Natural killer cell (primary cell): ENCODE measurements around the gene KCNB1. TPM values are rescaled to one million over a fixed set of nuclear protein-coding genes. Genes with fewer than 3 reads are reported as not detected.

Experiments used
- ATAC-seq, 3 donors: fragments of 150-1000 bp in 2 of 3; fragments of 200-7000 bp in 1 of 3; cut with Tn5 transposase; 1 replicate in 1 of 3; 2 replicates in 2 of 3; pipeline ENCODE4 v1.10.0; 2021; ENCODE audit warnings: mild to moderate bottlenecking in 2 of 3, moderate library complexity in 2 of 3
- DNase-seq, 2 donors: peaks; one replicate each; pipeline versions ENCODE4 v3.0.0 to v3.0.0-alpha.2; 2013 to 2021; ENCODE audit warnings: mixed read lengths in 1 of 2
- H3K27ac ChIP-seq: one replicate; pipeline ENCODE4 v1.5.1; 2013; ENCODE audit warnings: mild to moderate bottlenecking, low read length
- H3K27me3 ChIP-seq: one replicate; pipeline ENCODE4 v1.6.1; 2013; ENCODE audit warnings: low read length; ENCODE audit not compliant: control insufficient read depth, insufficient read depth
- H3K36me3 ChIP-seq: one replicate; pipeline ENCODE4 v1.6.1; 2013; ENCODE audit warnings: low read length; ENCODE audit not compliant: control insufficient read depth, insufficient read depth
- H3K4me1 ChIP-seq: one replicate; pipeline ENCODE4 v1.6.1; 2013; ENCODE audit warnings: low read length; ENCODE audit not compliant: control insufficient read depth, insufficient read depth
- H3K4me3 ChIP-seq: one replicate; pipeline ENCODE4 v1.5.1; 2013; ENCODE audit warnings: low read length
- H3K9me3 ChIP-seq: one replicate; pipeline ENCODE4 v1.6.1; 2013; ENCODE audit warnings: low read length; ENCODE audit not compliant: control insufficient read depth, insufficient read depth
- H3K27ac Mint-ChIP-seq, 2 donors: one replicate each; pipeline ENCODE4 v1.8.0; 2022; ENCODE audit warnings: mild to moderate bottlenecking in 2 of 2, mixed read lengths in 2 of 2, moderate library complexity in 1 of 2
- H3K27me3 Mint-ChIP-seq, 2 donors: one replicate each; pipeline ENCODE4 v1.8.0; 2022; ENCODE audit warnings: low read depth in 2 of 2, mixed read lengths in 2 of 2
- H3K36me3 Mint-ChIP-seq: one replicate; pipeline ENCODE4 v1.8.0; 2022; ENCODE audit warnings: mixed read lengths
- H3K4me1 Mint-ChIP-seq, 2 donors: one replicate each; pipeline ENCODE4 v1.8.0; 2022; ENCODE audit warnings: mixed read lengths in 2 of 2
- H3K4me3 Mint-ChIP-seq: one replicate; pipeline ENCODE4 v1.8.0; 2022; ENCODE audit warnings: mild to moderate bottlenecking, moderate library complexity, mixed read lengths
- H3K9me3 Mint-ChIP-seq, 2 donors: one replicate each; pipeline ENCODE4 v1.8.0; 2022; ENCODE audit warnings: mixed read lengths in 2 of 2
- CTCF ChIP-seq: fragments of 200-600 bp; IDR thresholded peaks from one replicate; pipeline ENCODE4 v1.8.0; 2022; ENCODE audit warnings: antibody characterized with exemption
- WGBS: methylation state at CpG from one replicate; pipeline ENCODE4 v1.1.7; 2013; ENCODE audit warnings: missing lambda C conversion rate; ENCODE audit not compliant: insufficient coverage; 5-methylcytosine and 5-hydroxymethylcytosine counted together
- intact Hi-C: fragments of 100-400 bp; cut with micrococcal nuclease; formaldehyde crosslinking; loops from one replicate; pipeline ENCODE4 v1.14.2; 2022
- total RNA-seq, 4 donors: library from RNA; stranded (reverse); fragments of 120-200 nt in 1 of 4; gene quantifications; one replicate each; pipeline versions ENCODE4 v1.2.3 to v1.2.4, GENCODE V29; 2013 to 2022

KCNB1 gene
- total RNA-seq, 3 donors from 2014 or later (not counting 1 experiment from before 2014, with no cell fraction given): 0.09 TPM; not detected in 2

DNA sequence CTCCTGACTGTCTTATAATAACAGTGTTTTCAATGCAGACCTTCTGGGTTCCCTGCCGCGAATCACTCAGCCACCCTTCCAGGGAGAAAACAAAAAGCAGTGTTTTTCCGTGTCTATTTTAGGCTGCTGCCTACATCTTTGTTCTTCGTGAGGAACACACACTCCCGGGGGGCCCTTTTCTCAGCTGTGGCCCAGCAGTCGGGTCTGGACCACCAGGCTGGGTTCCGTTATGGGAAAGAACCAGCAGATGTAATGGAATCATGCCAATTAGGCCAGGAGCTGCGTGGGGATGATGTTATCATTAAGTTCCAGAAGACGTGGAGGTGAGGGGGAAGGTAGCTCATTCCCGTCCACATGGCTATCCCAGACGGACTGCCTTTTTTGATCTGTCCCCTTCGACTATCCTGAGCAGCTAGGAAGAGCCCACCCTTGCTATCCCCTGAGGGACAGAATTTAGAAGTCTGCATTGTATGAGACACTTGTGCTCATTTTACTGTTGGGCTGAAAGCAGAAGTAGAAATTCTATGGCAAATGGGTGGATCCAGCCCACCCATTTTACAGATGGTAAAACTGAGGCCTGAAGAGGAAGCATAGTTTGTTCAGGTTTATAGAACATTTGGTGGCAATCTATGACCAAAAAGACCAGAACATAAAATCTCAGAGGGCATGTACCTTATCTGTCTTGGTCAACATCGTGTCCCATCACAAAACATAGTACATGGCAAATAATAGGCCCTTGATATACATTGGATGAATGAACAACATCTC, 54.5 kb downstream of the KCNB1 start:
- H3K27me3 Mint-ChIP-seq: peaks cover 16 to 27% of the 10 kb centered on the region in 2 donors
- intact Hi-C loops: no loop called here
- ATAC-seq (no peak), DNase-seq (no peak)
- no peak overlapping the region for H3K27ac Mint-ChIP-seq
- Histone ChIP-seq H3K4me1 (no peaks in the 10 kb centered on the region), H3K4me3 (no peak overlapping the region), H3K27ac (no peak overlapping the region), H3K36me3 (no peaks in the 10 kb centered on the region), H3K27me3 (no peaks in the 10 kb centered on the region), H3K9me3 (no peaks in the 10 kb centered on the region)
- no peak for TF ChIP-seq CTCF
- no peaks in the 10 kb centered on the region for H3K4me1 Mint-ChIP-seq
- no peaks in the 10 kb centered on the region for H3K36me3 Mint-ChIP-seq
- peaks cover 0 to 2% of the 10 kb centered on the region in 2 donors for H3K9me3 Mint-ChIP-seq
- H3K4me3 Mint-ChIP-seq: no peak overlapping the region
- 65% methylated on average over 13 of the region's 13 CpGs for WGBS

DNA sequence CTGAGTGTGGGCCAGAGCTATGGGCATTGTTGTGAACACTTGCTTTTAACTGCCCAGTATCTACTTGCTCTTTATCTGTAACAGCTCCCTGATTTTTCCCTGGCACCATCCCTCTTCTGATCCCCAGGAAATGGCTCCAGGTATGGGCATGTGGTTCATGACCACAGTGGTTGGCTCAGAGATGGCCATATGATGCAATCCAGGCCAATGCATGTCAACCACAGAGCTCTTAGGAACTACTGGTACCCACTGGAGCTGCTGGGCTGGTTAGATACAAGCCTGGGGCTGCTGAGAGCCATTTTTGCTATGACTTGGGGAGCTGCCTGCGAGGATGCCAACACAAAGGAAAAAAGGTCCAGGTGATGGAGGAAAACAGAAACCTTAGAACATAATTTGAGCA, 55.6 kb downstream of the KCNB1 start:
- ATAC-seq: no peak
- H3K4me1 Mint-ChIP-seq: no peaks in the 10 kb centered on the region

DNA sequence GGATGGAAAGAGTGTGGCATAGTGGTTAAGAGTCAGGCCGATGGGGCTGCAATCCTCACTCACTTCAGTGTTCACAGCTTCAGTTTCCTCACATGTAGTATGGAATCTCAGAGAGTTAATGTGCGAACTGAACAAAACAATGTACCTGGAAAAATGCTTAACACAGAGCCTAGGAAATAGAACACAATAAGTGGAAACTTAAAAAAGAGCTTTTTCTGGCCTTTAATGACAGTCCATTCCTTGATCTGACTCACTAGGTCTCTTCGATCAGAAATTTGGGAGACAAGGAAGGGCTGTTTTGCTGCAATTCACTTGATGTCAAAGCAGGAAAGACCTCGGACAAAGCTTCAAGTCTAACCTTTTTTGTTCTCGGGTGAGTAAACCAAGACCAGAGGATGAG, 56.1 kb downstream of the KCNB1 start:
- H3K27ac Mint-ChIP-seq: no peak overlapping the region
- Histone ChIP-seq H3K4me3 (no peak overlapping the region), H3K36me3 (no peaks in the 10 kb centered on the region), H3K27ac (no peak overlapping the region), H3K27me3 (no peaks in the 10 kb centered on the region), H3K9me3 (no peaks in the 10 kb centered on the region), H3K4me1 (no peaks in the 10 kb centered on the region)
- peaks cover 0 to 2% of the 10 kb centered on the region in 2 donors for H3K9me3 Mint-ChIP-seq
- no peak for TF ChIP-seq CTCF
- ATAC-seq: no peak
- no peaks in the 10 kb centered on the region for H3K4me1 Mint-ChIP-seq
- no peak for DNase-seq
- no peak overlapping the region for H3K4me3 Mint-ChIP-seq
- WGBS: 95% methylated on average over 4 of the region's 5 CpGs
- H3K27me3 Mint-ChIP-seq: peaks cover 15 to 24% of the 10 kb centered on the region in 2 donors
- intact Hi-C loops: no loop called here
- no peaks in the 10 kb centered on the region for H3K36me3 Mint-ChIP-seq

More for the DNA sequence above, 55.6 kb downstream of the KCNB1 start:
- H3K36me3 Mint-ChIP-seq: no peaks in the 10 kb centered on the region
- H3K27me3 Mint-ChIP-seq: peaks cover 19 to 24% of the 10 kb centered on the region in 2 donors
- Histone ChIP-seq H3K27ac (no peak overlapping the region), H3K27me3 (no peaks in the 10 kb centered on the region), H3K36me3 (no peaks in the 10 kb centered on the region), H3K4me1 (no peaks in the 10 kb centered on the region), H3K9me3 (no peaks in the 10 kb centered on the region), H3K4me3 (no peak overlapping the region)
- 0% methylated on average over 1 of the region's 1 CpG for WGBS
- H3K27ac Mint-ChIP-seq: no peak overlapping the region
- no peak overlapping the region for H3K4me3 Mint-ChIP-seq
- DNase-seq: no peak
- H3K9me3 Mint-ChIP-seq: peaks cover 0 to 2% of the 10 kb centered on the region in 2 donors
- intact Hi-C loops: no loop called here
- TF ChIP-seq CTCF: no peak

- DNase-seq (no peak), ATAC-seq (no peak)
- Mint-ChIP-seq H3K36me3 (no peaks in the 10 kb centered on the region), H3K4me3 (no peak overlapping the region), H3K27me3 (peaks cover 16 to 29% of the 10 kb centered on the region in 2 donors), H3K9me3 (no peaks in the 10 kb centered on the region), H3K27ac (no peak overlapping the region), H3K4me1 (no peaks in the 10 kb centered on the region)
- Histone ChIP-seq H3K4me3 (no peak overlapping the region), H3K27me3 (no peaks in the 10 kb centered on the region), H3K36me3 (no peaks in the 10 kb centered on the region), H3K27ac (no peak overlapping the region), H3K4me1 (no peaks in the 10 kb centered on the region), H3K9me3 (no peaks in the 10 kb centered on the region)
- 82% methylated on average over 13 of the region's 13 CpGs for WGBS
- no peak for TF ChIP-seq CTCF
- intact Hi-C loops: no loop called here
Measured at GRCh38 chr20:49424536-49424935, 57.9 kb downstream of the KCNB1 start.
